ENCODE measurements around the gene TXNDC5.
"Not testable (repeated sequence)": the region's sequence is repeated elsewhere in the genome, so short reads cannot be mapped to it uniquely, and the experiment has no call there.

The TXNDC5 gene

GRCh38 chr6:7897461-7898192 lies 13.0 kb downstream of the TXNDC5 start:
- no peak for DNase-seq (ENCODE audit: low read depth in 2 of 2)

GRCh38 chr6:7896465-7896987 lies 14.1 kb downstream of the TXNDC5 start:
- no peak for DNase-seq (ENCODE audit: low read depth in 2 of 2)

- no peak for DNase-seq (ENCODE audit: low read depth in 2 of 2)
These were observed 15.5 kb downstream of the TXNDC5 start for GRCh38 chr6:7895125-7895423.

GRCh38 chr6:7894262-7895124 lies 16.1 kb downstream of the TXNDC5 start:
- DNase-seq (ENCODE audit: low read depth in 2 of 2) = no peak

- DNase-seq (ENCODE audit: low read depth in 2 of 2) = no peak
These were observed 17.2 kb downstream of the TXNDC5 start for GRCh38 chr6:7893342-7893741.

- DNase-seq (ENCODE audit: low read depth in 2 of 2) = not testable (repeated sequence)
These were observed 18.2 kb downstream of the TXNDC5 start for GRCh38 chr6:7892367-7892766.

- no peak for DNase-seq (ENCODE audit: low read depth in 2 of 2)
These were observed 19.3 kb downstream of the TXNDC5 start for GRCh38 chr6:7891078-7891872.

GRCh38 chr6:7888587-7889357 lies 21.8 kb downstream of the TXNDC5 start:
- DNase-seq (ENCODE audit: low read depth in 2 of 2) = no peak

GRCh38 chr6:7887278-7887991 lies 23.2 kb downstream of the TXNDC5 start:
- no peak for DNase-seq (ENCODE audit: low read depth in 2 of 2)

- DNase-seq (ENCODE audit: low read depth in 2 of 2) = no peak
These were observed 24.5 kb downstream of the TXNDC5 start for GRCh38 chr6:7886132-7886531.

GRCh38 chr6:7883381-7883780 lies 27.2 kb downstream of the TXNDC5 start:
- no peak for DNase-seq (ENCODE audit: low read depth in 2 of 2)

GRCh38 chr6:7882505-7883257 lies 27.9 kb downstream of the TXNDC5 start:
- DNase-seq (ENCODE audit: low read depth in 2 of 2) = no peak

GRCh38 chr6:7881765-7882500 lies 28.7 kb downstream of the TXNDC5 start:
- DNase-seq (ENCODE audit: low read depth in 2 of 2) = no peak

GRCh38 chr6:7880718-7881107 lies 29.9 kb downstream of the TXNDC5 start:
- DNase-seq (ENCODE audit: low read depth in 2 of 2) = no peak

GRCh38 chr6:7879980-7880717 lies 30.4 kb downstream of the TXNDC5 start:
- DNase-seq (ENCODE audit: low read depth in 2 of 2) = no peak

GRCh38 chr6:7879579-7879978 lies 31.0 kb downstream of the TXNDC5 start:
- DNase-seq (ENCODE audit: low read depth in 2 of 2) = no peak

GRCh38 chr6:7879043-7879442 lies 31.5 kb downstream of the TXNDC5 start:
- no peak for DNase-seq (ENCODE audit: low read depth in 2 of 2)

GRCh38 chr6:7878401-7878964 lies 32.1 kb downstream of the TXNDC5 start:
- no peak for DNase-seq (ENCODE audit: low read depth in 2 of 2)

All from stimulated activated CD8-positive, alpha-beta memory T cell treated with anti-CD3 and anti-CD28 coated beads, Interleukin-7, amount 100 ng/mL, for 4 hours (primary cell).